GM12875 (cell line): Measurements from ENCODE around the gene CADM3.

Source experiments
- H3K4me3 ChIP-seq: one replicate; pipeline ENCODE4 v1.5.1; 2011; ENCODE audit warnings: low read depth, low read length, control low read depth
- CTCF ChIP-seq: IDR thresholded peaks from 2 replicates; pipeline ENCODE4 v1.5.1; 2011; ENCODE audit warnings: low read depth, mild to moderate bottlenecking, control low read depth, inconsistent platforms, low read length, moderate library complexity, borderline replicate concordance; ENCODE audit not compliant: insufficient read depth

Gene CADM3

GRCh38 chr1:159207774-159208173 is 36.4 kb downstream of the CADM3 start:
- no peak for TF ChIP-seq CTCF
- H3K4me3 ChIP-seq = no peak overlapping the region

- TF ChIP-seq CTCF = no peak
- no peak overlapping the region for H3K4me3 ChIP-seq
These were observed 36.9 kb downstream of the CADM3 start for GRCh38 chr1:159208175-159208825.

GRCh38 chr1:159209061-159209460 is 37.6 kb downstream of the CADM3 start:
- H3K4me3 ChIP-seq = no peak overlapping the region
- no peak for TF ChIP-seq CTCF

DNA sequence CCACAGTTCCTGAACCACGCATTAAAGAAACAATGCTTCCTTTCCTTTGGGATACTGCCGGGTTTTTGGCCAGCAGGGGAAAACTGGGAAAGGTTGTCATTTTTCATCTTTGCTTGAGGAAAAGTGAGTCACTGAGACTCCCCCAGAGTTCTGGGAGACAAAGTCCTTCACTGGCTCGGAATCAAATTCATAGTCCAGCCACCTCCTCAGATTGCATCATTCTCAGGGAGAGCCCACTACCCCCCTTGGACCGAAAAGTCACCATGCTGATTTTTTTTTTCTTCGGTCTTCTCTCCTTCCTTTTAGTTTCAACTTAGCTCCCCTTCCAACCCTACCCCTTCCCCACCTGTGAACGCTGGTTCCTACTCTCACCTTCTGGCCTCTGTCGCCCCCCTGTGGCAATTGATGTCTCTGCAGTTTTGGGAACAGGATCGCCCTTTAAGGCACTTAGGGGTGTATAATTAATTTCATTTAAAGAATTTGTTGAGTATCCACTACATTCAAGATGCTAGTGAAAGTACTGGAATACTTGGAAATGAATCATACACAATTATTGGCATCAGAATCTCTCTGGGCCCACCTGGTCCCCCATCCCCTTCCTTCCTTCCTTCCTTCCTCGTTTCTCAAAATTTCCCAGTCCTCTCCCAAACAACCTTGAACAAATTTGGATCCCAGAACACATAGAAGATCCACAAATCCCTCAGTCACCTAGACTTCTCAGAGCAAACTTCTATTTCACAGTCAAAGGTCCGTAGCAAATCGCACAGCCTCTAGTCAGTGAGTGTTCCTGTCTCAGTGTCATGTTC is 40.1 kb downstream of the CADM3 start:
- TF ChIP-seq CTCF = peak; percentile 84
- H3K4me3 ChIP-seq = no peak overlapping the region

- TF ChIP-seq CTCF = no peak
- H3K4me3 ChIP-seq = no peak overlapping the region
These were observed 41.2 kb downstream of the CADM3 start for GRCh38 chr1:159212596-159212995.

GRCh38 chr1:159214149-159214760 is 42.8 kb downstream of the CADM3 start:
- peak; percentile 84 for TF ChIP-seq CTCF

More at GRCh38 chr1:159214149-159214760, 42.8 kb downstream of the CADM3 start:
- H3K4me3 ChIP-seq = no peak overlapping the region
